HTR-8/SVneo (cell line): ENCODE results near the gene NALCN.
A peak's percentile ranks its signal among the peaks of the same experiment; 100 is the strongest.

ENCODE experiments used
- DNase-seq: peaks from one replicate; pipeline ENCODE4 v3.0.0; 2011; ENCODE audit warnings: low spot score, mixed read lengths; ENCODE audit not compliant: insufficient read length
- FAIRE-seq: peaks from 2 replicates; lab custom pipeline; 2011; peaks lifted over from hg19 to GRCh38; lab: Jason Lieb, UNC

NALCN gene

GRCh38 chr13:101416181-101417042 lies at the start of gene NALCN:
Gene NALCN (minus strand): TSS chr13:101416508. CDS start chr13:101399126, 17,382 bp downstream.
- FAIRE-seq = no peak
- peak; percentile 14 for DNase-seq

- DNase-seq (no peak), FAIRE-seq (no peak)
Observed at GRCh38 chr13:101465877-101466276, 49.6 kb upstream of the NALCN start.

- FAIRE-seq = no peak
Observed at GRCh38 chr13:101457176-101457575, 40.9 kb upstream of the NALCN start.

GRCh38 chr13:101455863-101456262 lies 39.6 kb upstream of the NALCN start:
- DNase-seq (peak; percentile 62), FAIRE-seq (no peak)

More at GRCh38 chr13:101457176-101457575, 40.9 kb upstream of the NALCN start:
- no peak for DNase-seq

- no peak for DNase-seq
- no peak for FAIRE-seq
Observed at GRCh38 chr13:101454767-101455166, 38.5 kb upstream of the NALCN start.

GRCh38 chr13:101453784-101454201 lies 37.5 kb upstream of the NALCN start:
- no peak for FAIRE-seq
- DNase-seq = no peak

- FAIRE-seq (no peak), DNase-seq (no peak)
Observed at GRCh38 chr13:101452519-101453485, 36.5 kb upstream of the NALCN start, which contains the start of gene ITGBL1. Gene ITGBL1 (plus strand): TSS chr13:101452675. CDS start chr13:101452834, 159 bp downstream.

- no peak for DNase-seq
- no peak for FAIRE-seq
Observed at GRCh38 chr13:101451641-101452040, 35.3 kb upstream of the NALCN start.

GRCh38 chr13:101450749-101451130 lies 34.4 kb upstream of the NALCN start:
- DNase-seq (no peak), FAIRE-seq (no peak)

GRCh38 chr13:101449790-101450748 lies 33.8 kb upstream of the NALCN start:
- DNase-seq (peak; percentile 53), FAIRE-seq (no peak)

GRCh38 chr13:101447852-101448251 lies 31.5 kb upstream of the NALCN start:
- DNase-seq (no peak), FAIRE-seq (no peak)

GRCh38 chr13:101434486-101434885 lies 18.2 kb upstream of the NALCN start:
- FAIRE-seq (no peak), DNase-seq (no peak)

- DNase-seq (no peak), FAIRE-seq (no peak)
Observed at GRCh38 chr13:101433895-101434294, 17.6 kb upstream of the NALCN start.

- FAIRE-seq (no peak), DNase-seq (no peak)
Observed at GRCh38 chr13:101429733-101430132, 13.4 kb upstream of the NALCN start.

GRCh38 chr13:101425623-101426022 lies 9.3 kb upstream of the NALCN start:
- FAIRE-seq (no peak), DNase-seq (no peak)

- FAIRE-seq (no peak), DNase-seq (no peak)
Observed at GRCh38 chr13:101425156-101425471, 8.8 kb upstream of the NALCN start.

GRCh38 chr13:101424381-101425155 lies 8.3 kb upstream of the NALCN start:
- no peak for FAIRE-seq

GRCh38 chr13:101423872-101424271 lies 7.6 kb upstream of the NALCN start:
- no peak for FAIRE-seq
- DNase-seq = no peak

More at GRCh38 chr13:101424381-101425155, 8.3 kb upstream of the NALCN start:
- no peak for DNase-seq

GRCh38 chr13:101417501-101417900 lies 1.2 kb upstream of the NALCN start:
- FAIRE-seq = no peak
- DNase-seq = no peak
